ENCODE data around the gene CENPE.

CENPE gene

DNA sequence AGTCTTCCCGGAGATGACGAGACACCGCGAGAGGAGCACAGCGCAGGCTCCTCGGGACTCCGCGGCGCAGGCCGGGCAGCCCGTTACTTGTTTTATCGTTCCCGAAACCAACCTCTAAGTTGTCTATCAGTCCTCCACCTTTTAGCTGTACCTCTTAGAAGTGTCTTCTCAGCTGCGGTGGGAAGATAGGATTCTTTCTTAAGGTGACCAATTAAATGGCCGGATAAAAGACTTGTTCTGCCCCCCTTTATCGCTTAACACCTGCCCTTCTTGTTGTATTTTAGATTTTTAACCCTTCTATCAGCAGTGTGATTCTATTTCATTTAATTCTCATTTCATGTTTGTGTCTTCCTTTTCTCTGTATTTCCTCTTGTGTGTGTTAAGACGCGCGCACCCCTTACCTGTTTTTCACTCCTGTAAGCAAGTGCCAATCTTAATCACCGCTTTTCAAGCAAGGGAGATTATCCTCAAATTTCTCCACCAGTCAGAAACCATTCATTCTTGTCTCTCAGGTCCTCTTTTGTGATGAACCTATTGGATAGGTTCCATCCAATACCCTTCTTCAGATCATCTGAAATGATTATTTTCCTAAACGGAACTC, 121.3 kb downstream of the CENPE start, which contains the start of gene SLC9B2:
TSS of gene SLC9B2 (minus strand) at position 15 of the 601 bp plus-strand sequence. CDS start 9,211 bp downstream, outside the sequence.
- DNase-seq (ENCODE audit: low read depth in 3 of 3) = no peak

DNA sequence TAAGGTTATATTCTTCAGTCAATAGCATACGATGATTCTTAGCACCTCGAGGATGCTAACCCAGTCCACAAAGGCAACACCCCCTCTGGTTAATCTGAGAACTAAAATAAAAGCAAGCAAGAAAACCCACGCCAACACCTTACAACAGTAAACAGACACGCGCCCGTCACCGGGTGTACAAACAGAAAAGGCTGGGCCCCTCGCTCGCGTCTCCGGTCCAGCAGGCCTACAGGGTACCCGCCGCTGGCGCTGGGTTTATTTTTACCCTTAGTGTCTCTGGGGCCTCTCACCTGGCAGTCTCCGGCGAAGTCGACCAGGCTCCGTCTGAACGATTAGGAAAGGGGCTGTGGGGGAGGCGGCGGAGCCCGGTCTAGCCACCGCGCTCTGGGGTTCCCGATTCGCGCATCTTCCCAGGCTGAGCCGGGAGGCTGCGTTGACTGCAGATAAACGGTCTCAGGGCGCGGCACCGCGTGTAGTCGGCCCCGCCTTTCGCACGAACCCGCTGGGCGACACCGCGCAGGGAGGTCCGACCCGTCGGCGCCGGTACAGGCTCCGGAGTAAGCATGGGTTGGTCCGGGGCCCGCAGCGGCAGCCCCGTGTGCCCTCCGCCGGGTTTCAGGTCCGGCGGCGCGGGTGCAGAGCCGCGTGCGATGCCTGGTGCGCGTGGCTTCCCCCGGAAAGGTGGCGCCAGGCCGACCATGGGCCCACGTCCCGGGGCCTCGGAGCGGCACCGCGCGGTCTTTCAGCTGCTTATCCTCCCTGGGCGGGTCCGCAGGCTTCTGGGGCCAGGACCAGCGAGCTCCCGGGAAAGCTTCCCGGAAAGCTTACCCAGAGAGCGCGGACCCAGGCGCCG, 122.0 kb downstream of the CENPE start:
- DNase-seq (ENCODE audit: low read depth in 3 of 3) = peak; percentile 43 to 54 (median 46)

DNA sequence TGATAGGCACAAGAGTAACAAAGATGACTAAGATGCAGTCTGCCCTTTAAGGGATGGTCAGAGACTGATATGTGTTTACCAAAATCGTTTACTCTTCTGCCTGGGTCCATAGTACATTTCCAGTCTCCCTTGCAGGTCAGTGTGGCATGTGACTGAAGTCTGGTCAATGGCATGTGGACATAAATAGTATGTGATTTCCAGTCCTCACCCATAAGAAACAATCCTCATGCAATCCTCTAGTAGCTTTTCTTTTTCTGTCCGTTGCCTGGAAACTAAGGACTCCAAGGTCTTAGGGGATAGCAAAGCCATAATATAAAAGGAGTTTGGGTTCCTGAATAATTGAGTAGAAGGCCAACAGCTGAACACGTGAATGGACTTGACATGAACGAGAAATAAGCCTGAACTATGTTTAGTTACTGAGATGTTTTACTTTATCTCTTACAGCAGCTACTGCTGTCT, 122.7 kb downstream of the CENPE start:
- DNase-seq (ENCODE audit: low read depth in 3 of 3) = no peak

DNA sequence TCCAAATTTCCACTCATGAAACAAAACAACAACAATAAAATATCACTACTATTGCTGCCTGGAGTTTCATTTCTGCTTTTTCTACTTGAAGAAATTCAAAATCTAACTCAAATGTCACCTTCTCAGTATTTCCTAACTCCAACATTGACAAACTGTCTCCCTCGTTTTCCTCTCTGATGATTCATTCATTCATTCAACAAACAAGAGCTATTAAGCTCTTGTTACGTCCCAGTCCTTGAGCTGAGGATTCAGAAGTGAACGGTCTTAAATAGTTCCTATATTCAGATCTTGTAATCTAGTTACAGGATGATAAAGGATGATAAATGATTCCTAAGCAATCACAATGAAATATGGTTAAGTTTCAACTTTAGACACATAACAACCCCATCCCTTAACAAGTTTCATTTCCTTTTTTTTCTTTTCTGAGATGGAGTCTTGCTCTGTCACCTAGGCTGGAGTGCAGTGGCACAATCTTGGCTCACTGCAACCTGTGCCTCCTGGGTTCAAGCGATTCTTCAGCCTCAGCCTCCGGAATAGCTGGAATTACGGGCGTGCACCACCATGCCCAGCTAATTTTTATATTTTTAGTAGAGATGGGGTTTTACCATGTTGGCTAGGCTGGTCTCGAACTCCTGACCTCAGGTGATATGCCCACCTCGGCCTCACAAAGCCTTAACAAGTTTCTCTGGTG, 123.3 kb downstream of the CENPE start:
- DNase-seq (ENCODE audit: low read depth in 3 of 3) = no peak

DNA sequence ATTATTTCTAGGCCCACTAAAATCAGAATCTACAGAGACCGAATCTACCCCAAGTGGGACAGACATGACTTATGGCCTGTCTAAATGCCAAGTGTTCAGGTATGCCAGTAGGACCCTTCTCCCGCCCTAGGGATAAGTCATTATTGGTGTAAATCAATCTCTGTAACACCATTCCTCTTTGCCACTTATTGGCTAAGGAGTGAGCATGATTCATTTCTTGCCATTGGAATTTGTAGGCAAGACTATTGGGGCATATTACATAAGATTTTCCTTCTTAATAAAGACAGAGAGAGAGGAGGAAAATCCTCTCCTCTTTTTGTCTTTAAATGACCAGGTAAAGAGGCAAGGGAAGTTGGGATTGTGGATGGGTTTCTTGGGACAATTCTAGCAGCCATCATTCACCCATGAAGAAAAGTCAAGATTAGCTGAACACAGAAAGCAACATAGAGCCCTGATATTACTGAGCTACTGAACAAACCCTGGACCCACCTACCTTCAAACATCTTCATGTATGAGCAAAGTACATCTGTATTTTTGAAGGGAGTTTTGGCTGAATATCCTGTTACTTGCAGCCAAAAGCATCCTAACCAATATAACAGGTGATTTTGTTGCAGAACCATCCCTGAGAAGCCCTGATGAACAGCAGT, 124.2 kb downstream of the CENPE start:
- DNase-seq (ENCODE audit: low read depth in 3 of 3) = no peak

DNA sequence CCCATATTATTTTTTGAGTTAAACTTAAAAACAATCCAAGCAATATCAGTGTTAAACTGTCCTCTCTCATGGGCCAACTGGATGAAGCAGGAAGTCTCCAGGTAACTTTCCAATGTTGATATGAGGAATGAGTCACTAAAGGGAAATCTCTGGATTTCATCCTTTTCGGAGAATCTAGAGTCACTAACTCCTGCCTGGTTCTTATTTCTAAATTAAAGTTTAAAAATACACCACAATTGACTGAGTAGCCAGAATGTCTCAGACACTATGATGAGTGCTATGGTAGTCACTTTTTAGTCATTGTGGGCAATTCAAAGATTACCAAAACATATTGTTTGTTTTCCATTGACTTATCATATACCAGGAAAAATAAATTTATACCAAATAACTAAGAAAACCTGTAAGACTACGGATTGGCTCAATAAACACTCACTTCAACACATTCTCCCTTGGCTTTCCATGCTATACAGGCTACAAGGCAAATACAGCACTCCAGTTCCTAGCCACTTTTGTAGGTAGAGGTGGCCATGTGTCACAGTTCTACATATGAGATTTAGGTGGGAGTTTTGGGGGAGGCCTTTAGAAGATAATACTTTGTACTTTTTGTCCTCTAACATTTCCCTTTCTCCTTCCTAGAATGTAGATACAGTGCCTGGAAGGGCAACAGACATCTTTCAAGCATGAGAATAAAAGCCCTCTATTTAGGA, 130.1 kb downstream of the CENPE start:
- DNase-seq (ENCODE audit: low read depth in 3 of 3) = no peak

DNA sequence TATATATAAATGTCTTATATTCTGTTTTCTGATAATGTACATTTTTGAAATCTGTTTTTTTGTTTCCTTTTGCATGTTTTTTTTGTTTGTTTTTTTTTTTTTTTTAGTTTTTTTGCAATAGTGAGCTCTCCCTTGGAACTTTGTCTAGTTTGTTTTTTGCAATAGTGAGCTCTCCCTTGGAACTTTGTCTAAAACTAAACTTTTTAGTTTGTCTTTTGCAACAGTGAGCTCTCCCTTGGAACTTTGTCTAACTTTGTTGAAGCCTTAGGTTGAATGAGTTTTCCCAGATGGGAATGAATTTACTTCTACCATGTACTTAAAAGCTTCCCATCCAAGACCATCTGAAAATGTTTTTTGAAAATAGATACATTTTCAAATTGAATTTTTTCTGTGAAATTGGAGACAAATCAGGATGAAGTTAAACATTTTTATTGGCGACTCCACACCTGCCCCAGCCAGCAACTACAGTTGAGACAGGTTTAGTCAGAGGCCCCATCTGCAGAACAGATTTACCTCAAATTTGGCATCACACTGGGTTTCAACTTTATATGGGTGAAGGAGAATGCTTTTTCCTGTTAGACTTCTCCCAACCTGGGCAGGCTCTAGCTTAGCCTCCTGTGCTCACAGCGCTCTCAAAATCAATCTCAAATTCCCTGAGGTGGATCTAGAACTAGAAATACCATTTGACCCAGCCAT, 137.5 kb downstream of the CENPE start:
- no peak for DNase-seq (ENCODE audit: low read depth in 3 of 3)
